OCI-LY1 (cell line): Measurements from ENCODE around the gene CELF2.
A peak's percentile ranks its signal among the peaks of the same experiment; 100 is the strongest.

Source experiments
- H2AFZ ChIP-seq: fragments of 200-600 bp; sonication (generic), shearing (Covaris generic); 2 replicates; pipeline ENCODE4 v1.6.0; 2014; ENCODE audit warnings: antibody characterized with exemption, mild to moderate bottlenecking, low read length
- H3F3A ChIP-seq: fragments of 200-600 bp; sonication (generic), shearing (Covaris generic); 2 replicates; pipeline ENCODE4 v1.6.0; 2014; ENCODE audit warnings: mild to moderate bottlenecking, antibody characterized with exemption, low read length, moderate library complexity; ENCODE audit not compliant: insufficient read depth
- H3K27ac ChIP-seq: fragments of 200-600 bp; sonication (generic); 2 replicates; pipeline ENCODE4 v1.5.1; 2014; ENCODE audit warnings: low read length, mixed run types, mild to moderate bottlenecking, low read depth; ENCODE audit not compliant: poor library complexity, severe bottlenecking
- H3K27me3 ChIP-seq: fragments of 200-600 bp; sonication (generic); 2 replicates; pipeline ENCODE4 v1.6.0; 2014; ENCODE audit warnings: antibody characterized with exemption, mild to moderate bottlenecking, low read length, moderate library complexity; ENCODE audit not compliant: insufficient read depth
- H3K36me3 ChIP-seq: fragments of 200-600 bp; sonication (generic); 2 replicates; pipeline ENCODE4 v1.6.1; 2014; ENCODE audit warnings: mild to moderate bottlenecking, antibody characterized with exemption, low read length, moderate library complexity, mixed read lengths; ENCODE audit not compliant: insufficient read depth
- H3K4me1 ChIP-seq: fragments of 200-600 bp; sonication (generic); 2 replicates; pipeline ENCODE4 v1.5.1; 2014; ENCODE audit warnings: mild to moderate bottlenecking, low read length, moderate library complexity; ENCODE audit not compliant: insufficient read depth, severe bottlenecking
- H3K4me2 ChIP-seq: fragments of 200-600 bp; sonication (generic), shearing (Covaris generic); 2 replicates; pipeline ENCODE4 v1.6.1; 2014; ENCODE audit warnings: low read length
- H3K4me3 ChIP-seq: fragments of 200-600 bp; sonication (generic); 2 replicates; pipeline ENCODE4 v1.5.1; 2014; ENCODE audit warnings: low read length, low read depth, mild to moderate bottlenecking, mixed read lengths; ENCODE audit not compliant: poor library complexity, severe bottlenecking
- H3K79me2 ChIP-seq: fragments of 200-600 bp; shearing (Covaris generic); 2 replicates; pipeline ENCODE4 v1.6.1; 2016; ENCODE audit warnings: mixed run types, low read length, mixed read lengths; ENCODE audit not compliant: insufficient read depth
- H3K9ac ChIP-seq: fragments of 200-600 bp; sonication (generic), shearing (Covaris generic); 2 replicates; pipeline ENCODE4 v1.6.1; 2014; ENCODE audit warnings: mild to moderate bottlenecking, low read length, mixed read lengths
- H3K9me2 ChIP-seq: fragments of 200-600 bp; sonication (generic), shearing (Covaris generic); 2 replicates; pipeline ENCODE4 v1.6.1; 2014; ENCODE audit warnings: low read depth, mild to moderate bottlenecking, low read length, mixed read lengths
- H3K9me3 ChIP-seq: fragments of 200-600 bp; shearing (Covaris generic); 2 replicates; pipeline ENCODE4 v1.6.1; 2014; ENCODE audit warnings: low read length, mixed read lengths
- H4K20me1 ChIP-seq: fragments of 200-600 bp; sonication (generic), shearing (Covaris generic); 2 replicates; pipeline ENCODE4 v1.6.0; 2016; ENCODE audit warnings: mild to moderate bottlenecking, low read length; ENCODE audit not compliant: insufficient read depth
- CTCF ChIP-seq: fragments of 200-600 bp; sonication (generic), shearing (Covaris generic); IDR thresholded peaks from 2 replicates; pipeline ENCODE4 v1.5.1; 2017; ENCODE audit warnings: mild to moderate bottlenecking, antibody characterized with exemption, low read length, moderate library complexity, mixed read lengths
- EZH2 ChIP-seq: fragments of 200-600 bp; sonication (generic), shearing (Covaris generic); IDR thresholded peaks from 2 replicates; pipeline ENCODE4 v1.8.0; 2017; ENCODE audit warnings: borderline replicate concordance, mixed run types, mild to moderate bottlenecking, antibody characterized with exemption, low read length, moderate library complexity, mixed read lengths

The CELF2 gene

GRCh38 chr10:11164803-11165590 is 147.3 kb downstream of the CELF2 start:
- H2AFZ ChIP-seq, result no peak overlapping the region
- peak overlapping the region; percentile 76 for H3K4me2 ChIP-seq
- H3K4me1 ChIP-seq, result peaks cover 49% of the 10 kb centered on the region
- H3K27ac ChIP-seq, result peak overlapping the region; percentile 73
- no peaks in the 10 kb centered on the region for H3K27me3 ChIP-seq
- H3K9me3 ChIP-seq, result no peaks in the 10 kb centered on the region
- peak overlapping the region; percentile 68 for H3K9ac ChIP-seq
- no peaks in the 10 kb centered on the region for H3K9me2 ChIP-seq
- no peaks in the 10 kb centered on the region for H3F3A ChIP-seq
- no peaks in the 10 kb centered on the region for H3K79me2 ChIP-seq
- H3K36me3 ChIP-seq, result no peaks in the 10 kb centered on the region
- TF ChIP-seq EZH2 (no peak), CTCF (no peak)
- H4K20me1 ChIP-seq, result no peaks in the 10 kb centered on the region
- peak overlapping the region; percentile 69 for H3K4me3 ChIP-seq

GRCh38 chr10:11165591-11166543 is 148.2 kb downstream of the CELF2 start:
- H3K27ac ChIP-seq, result no peak overlapping the region

More at GRCh38 chr10:11165591-11166543, 148.2 kb downstream of the CELF2 start:
- Histone ChIP-seq H2AFZ (no peak overlapping the region), H4K20me1 (no peaks in the 10 kb centered on the region), H3K9ac (peak overlapping the region; percentile 68), H3K4me1 (peaks cover 52% of the 10 kb centered on the region), H3K79me2 (no peaks in the 10 kb centered on the region), H3K27me3 (no peaks in the 10 kb centered on the region), H3K4me2 (peak overlapping the region; percentile 76), H3K9me3 (no peaks in the 10 kb centered on the region), H3K4me3 (peak overlapping the region; percentile 69), H3K9me2 (no peaks in the 10 kb centered on the region), H3K36me3 (no peaks in the 10 kb centered on the region), H3F3A (no peaks in the 10 kb centered on the region)
- TF ChIP-seq EZH2, result no peak
- peak; percentile 66 for TF ChIP-seq CTCF
